Kidney (tissue), 14 donors: Measurements from ENCODE around the gene CD59. TPM values are rescaled to one million over a fixed set of nuclear protein-coding genes. Genes with fewer than 3 reads are reported as not detected.

Experiments used
- DNase-seq, 5 donors: peaks; one replicate each; pipeline ENCODE4 v3.0.0-alpha.2; 2013 to 2020
- FAIRE-seq: peaks from 2 replicates; lab custom pipeline; 2012; peaks lifted over from hg19 to GRCh38; lab: Jason Lieb, UNC
- H3K27ac ChIP-seq, 2 donors: one replicate each; pipeline ENCODE4 v1.7.0; 2013; ENCODE audit warnings: low read depth in 2 of 2, low read length in 2 of 2, inconsistent platforms in 1 of 2
- H3K27me3 ChIP-seq: one replicate; pipeline ENCODE4 v1.7.1; 2013; ENCODE audit warnings: low read length, inconsistent platforms; ENCODE audit not compliant: control insufficient read depth, insufficient read depth
- H3K36me3 ChIP-seq, 3 donors: one replicate each; pipeline versions ENCODE4 v1.7.0 to v1.7.1; 2013; ENCODE audit warnings: low read length in 3 of 3, control low read depth in 1 of 3, inconsistent platforms in 1 of 3; ENCODE audit not compliant: insufficient read depth in 3 of 3, control insufficient read depth in 2 of 3
- H3K4me1 ChIP-seq, 3 donors: one replicate each; pipeline versions ENCODE4 v1.7.0 to v1.7.1; 2013; ENCODE audit warnings: low read length in 3 of 3, inconsistent platforms in 1 of 3, low read depth in 1 of 3; ENCODE audit not compliant: control insufficient read depth in 2 of 3, insufficient read depth in 2 of 3
- H3K4me3 ChIP-seq, 3 donors: one replicate each; pipeline versions ENCODE4 v1.7.0 to v1.8.1; 2013; ENCODE audit warnings: low read length in 3 of 3, control low read depth in 1 of 3, inconsistent platforms in 1 of 3
- H3K9ac ChIP-seq, 3 donors: one replicate each; pipeline versions ENCODE4 v1.7.0 to v1.7.1; 2013; ENCODE audit warnings: low read length in 3 of 3, control low read depth in 1 of 3, inconsistent platforms in 1 of 3
- H3K9me3 ChIP-seq, 3 donors: one replicate each; pipeline versions ENCODE4 v1.7.0 to v1.7.1; 2013; ENCODE audit warnings: low read length in 3 of 3, control low read depth in 1 of 3, inconsistent platforms in 1 of 3; ENCODE audit not compliant: control insufficient read depth in 2 of 3, insufficient read depth in 1 of 3
- CTCF ChIP-seq: IDR thresholded peaks from 3 replicates; pipeline ENCODE4 v1.5.1; 2012; ENCODE audit warnings: mild to moderate bottlenecking, moderate library complexity, borderline replicate concordance; ENCODE audit not compliant: insufficient read depth; ENCODE audit errors: extremely low read depth
- intact Hi-C: fragments of 100-400 bp; cut with DNase I; formaldehyde crosslinking; loops from one replicate; pipeline ENCODE4 v1.11.1; 2022
- polyA plus RNA-seq: library from polyadenylated mRNA; stranded (reverse); fragments of 350-450 nt; fragmentation: Illumina TruSeq; extraction: RNeasy Lipid Tissue Mini Kit (QIAGEN cat#74804); gene quantifications from one replicate; pipeline ENCODE4 v1.2.3, GENCODE V29; 2014; ENCODE audit warnings: low read depth, low replicate concordance; ENCODE audit not compliant: insufficient read depth
- total RNA-seq: library from RNA; stranded (reverse); fragmentation: NEBNext Ultra II Directional; extraction: Animal tissue kit (Norgen Biotek cat#: 25700); gene quantifications from one replicate; pipeline ENCODE4 v1.2.1, GENCODE V29; 2021
- donor health status: control.
- donor health status: control.
- donor health status: control.
- donor health status: control.
- donor health status: control.
- donor health status: DM: yes; HTN: yes; CAD: no.
- donor health status: Normal renal cell carcinoma (clear cell type).

CD59 gene
- total and polyA plus RNA-seq, 2 donors from 2014 or later, result 559 to 1,010 TPM

- H3K9me3 ChIP-seq, result no peaks in the 10 kb centered on the region
- H3K4me1 ChIP-seq, result peaks cover 0 to 29% (median 7%) of the 10 kb centered on the region in 3 donors
- H3K27ac ChIP-seq, result peak overlapping the region; percentile 1 to 10
- intact Hi-C loops, result no loop called here
- H3K36me3 ChIP-seq, result peaks cover 4 to 37% (median 24%) of the 10 kb centered on the region in 3 donors
- no peaks in the 10 kb centered on the region for H3K27me3 ChIP-seq
- H3K4me3 ChIP-seq, result no peak overlapping the region
- peak overlapping the region in 1 of 3 donors; percentile 17 for H3K9ac ChIP-seq
- no peak for FAIRE-seq
- peak in 1 of 5 donors; percentile 44 for DNase-seq
- peak; percentile 32 for TF ChIP-seq CTCF
Observed at GRCh38 chr11:33716243-33716642, 20.0 kb downstream of the CD59 start.

GRCh38 chr11:33713856-33714398 is 22.3 kb downstream of the CD59 start:
- DNase-seq (no peak), FAIRE-seq (no peak)
- Histone ChIP-seq H3K27ac (peak overlapping the region; percentile 64 to 78), H3K4me1 (peaks cover 0 to 27% (median 7%) of the 10 kb centered on the region in 3 donors), H3K36me3 (peaks cover 4 to 39% (median 36%) of the 10 kb centered on the region in 3 donors), H3K27me3 (no peaks in the 10 kb centered on the region), H3K9me3 (no peaks in the 10 kb centered on the region), H3K4me3 (no peak overlapping the region), H3K9ac (peak overlapping the region in 2 of 3 donors; percentile 9 to 20)
- no peak for TF ChIP-seq CTCF
- intact Hi-C loops, result no loop called here

GRCh38 chr11:33713151-33713855 is 22.9 kb downstream of the CD59 start:
- no peak for DNase-seq
- no peak for TF ChIP-seq CTCF
- Histone ChIP-seq H3K27ac (peak overlapping the region; percentile 64 to 78), H3K4me1 (peaks cover 0 to 27% (median 7%) of the 10 kb centered on the region in 3 donors), H3K27me3 (no peaks in the 10 kb centered on the region), H3K4me3 (no peak overlapping the region), H3K36me3 (peaks cover 4 to 39% (median 31%) of the 10 kb centered on the region in 3 donors), H3K9ac (peak overlapping the region in 1 of 3 donors; percentile 9), H3K9me3 (no peaks in the 10 kb centered on the region)
- no peak for FAIRE-seq
- intact Hi-C loops, result no loop called here
